ENCODE data around the gene PCDHGB2. TPM values are rescaled to one million over a fixed set of nuclear protein-coding genes. Genes with fewer than 3 reads are reported as not detected.
"Not testable (repeated sequence)": the region's sequence is repeated elsewhere in the genome, so short reads cannot be mapped to it uniquely, and the experiment has no call there.

Gene PCDHGB2
- 10 to 100 TPM in 2 of 4 donors, 1 to 10 TPM in 2; 9.2 to 14.0 (median 10.4) TPM for total RNA-seq

- Histone ChIP-seq H3K36me3 (peaks cover 0 to 45% (median 0%) of the 10 kb centered on the region in 3 donors), H3K9me3 (peaks cover 0 to 99% (median 52%) of the 10 kb centered on the region in 4 donors), H3K4me3 (peak within 1 kb of the TSS in 2 of 4 donors; percentile 26 to 33), H3K27me3 (no peaks in the 10 kb centered on the region), H3K27ac (peak within 1 kb of the TSS in 1 of 4 donors; percentile 11), H3K4me1 (no peaks in the 10 kb centered on the region)
- DNase-seq (ENCODE audit: low spot score in 2 of 2): no peak
- 15 to 23% methylated on average over 24 of the region's 24 CpGs for WGBS, 2 donors
- TF ChIP-seq EP300 (IDR thresholded peaks at IDR 0.05) (no peak), POLR2A (IDR thresholded peaks at IDR 0.05) (no peak), CTCF (IDR thresholded peaks at IDR 0.05) (no peak)
Observed at GRCh38 chr5:141359790-141360426, at the start of gene PCDHGB2. Gene PCDHGB2, plus strand, starts transcription at chr5:141359994. Its CDS starts 142 bp downstream, at chr5:141360136.

GRCh38 chr5:141313711-141314110, 46.1 kb upstream of the PCDHGB2 start:
- Histone ChIP-seq H3K36me3 (peaks cover 0 to 91% (median 12%) of the 10 kb centered on the region in 3 donors), H3K27ac (no peak overlapping the region), H3K27me3 (no peaks in the 10 kb centered on the region), H3K4me3 (no peak overlapping the region), H3K4me1 (no peaks in the 10 kb centered on the region), H3K9me3 (peaks cover 6 to 100% (median 52%) of the 10 kb centered on the region in 4 donors)
- TF ChIP-seq EP300 (IDR thresholded peaks at IDR 0.05) (no peak), POLR2A (IDR thresholded peaks at IDR 0.05) (no peak), CTCF (IDR thresholded peaks at IDR 0.05) (no peak)
- no peak for DNase-seq (ENCODE audit: low spot score in 2 of 2)

GRCh38 chr5:141316963-141317362, 42.8 kb upstream of the PCDHGB2 start:
- 91 to 94% methylated on average over 4 of the region's 4 CpGs for WGBS, 2 donors
- DNase-seq (ENCODE audit: low spot score in 2 of 2); H3K27me3 ChIP-seq; H3K27ac ChIP-seq; H3K4me3 ChIP-seq: not testable (repeated sequence)
- peaks cover 0 to 11% (median 7%) of the 10 kb centered on the region in 4 donors for H3K4me1 ChIP-seq
- H3K9me3 ChIP-seq: peaks cover 8 to 90% (median 52%) of the 10 kb centered on the region in 4 donors
- H3K36me3 ChIP-seq: peaks cover 0 to 80% (median 19%) of the 10 kb centered on the region in 3 donors

- Histone ChIP-seq H3K4me1 (peaks cover 0 to 11% (median 7%) of the 10 kb centered on the region in 4 donors), H3K4me3 (peak overlapping the region in 1 of 4 donors; percentile 67), H3K36me3 (peaks cover 0 to 58% (median 19%) of the 10 kb centered on the region in 3 donors), H3K27me3 (no peaks in the 10 kb centered on the region), H3K9me3 (peaks cover 8 to 90% (median 46%) of the 10 kb centered on the region in 4 donors), H3K27ac (no peak overlapping the region)
- WGBS, 2 donors: 94 to 96% methylated on average over 6 of the region's 6 CpGs
- no peak for DNase-seq (ENCODE audit: low spot score in 2 of 2)
- TF ChIP-seq POLR2A (IDR thresholded peaks at IDR 0.05): no peak
- no peak for TF ChIP-seq EP300 (IDR thresholded peaks at IDR 0.05)
- TF ChIP-seq CTCF (IDR thresholded peaks at IDR 0.05): no peak
Observed at GRCh38 chr5:141319202-141319601, 40.6 kb upstream of the PCDHGB2 start.

GRCh38 chr5:141319699-141320098, 40.1 kb upstream of the PCDHGB2 start:
- H3K4me3 ChIP-seq: peak overlapping the region; percentile 41 to 84 (median 66)
- TF ChIP-seq CTCF (IDR thresholded peaks at IDR 0.05): no peak
- no peak for TF ChIP-seq POLR2A (IDR thresholded peaks at IDR 0.05)
- TF ChIP-seq EP300 (IDR thresholded peaks at IDR 0.05): no peak
- H3K4me1 ChIP-seq: peaks cover 0 to 11% (median 7%) of the 10 kb centered on the region in 4 donors
- peak overlapping the region in 3 of 4 donors; percentile 91 to 97 (median 95) for H3K27ac ChIP-seq
- H3K27me3 ChIP-seq: no peaks in the 10 kb centered on the region
- DNase-seq (ENCODE audit: low spot score in 2 of 2): no peak
- H3K36me3 ChIP-seq: peaks cover 0 to 54% (median 19%) of the 10 kb centered on the region in 3 donors
- WGBS, 2 donors: 69 to 71% methylated on average over 5 of the region's 5 CpGs
- H3K9me3 ChIP-seq: peaks cover 8 to 89% (median 46%) of the 10 kb centered on the region in 4 donors

All from tibial nerve (tissue), 4 donors.